GM10266 (cell line): ENCODE results near the gene KLLN.
"Not testable (repeated sequence)": the region's sequence is repeated elsewhere in the genome, so short reads cannot be mapped to it uniquely, and the experiment has no call there.

Experiments
- DNase-seq: peaks from one replicate; pipeline ENCODE4 v3.0.0; 2012; ENCODE audit errors: extremely low spot score
- CTCF ChIP-seq: IDR thresholded peaks from 2 replicates; pipeline ENCODE4 v1.5.1; 2012; ENCODE audit warnings: mild to moderate bottlenecking, low read depth; ENCODE audit not compliant: control insufficient read depth, insufficient read depth; ENCODE audit errors: missing control alignments

Gene KLLN

GRCh38 chr10:87882555-87883294 lies 19.4 kb upstream of the KLLN start:
- no peak for DNase-seq
- TF ChIP-seq CTCF = no peak

- not testable (repeated sequence) for DNase-seq
These were observed 18.2 kb upstream of the KLLN start for GRCh38 chr10:87881373-87882059.

GRCh38 chr10:87880336-87880735 lies 17.0 kb upstream of the KLLN start:
- TF ChIP-seq CTCF = no peak
- no peak for DNase-seq

GRCh38 chr10:87878664-87879459 lies 15.5 kb upstream of the KLLN start:
- TF ChIP-seq CTCF = no peak
- DNase-seq = no peak

- no peak for DNase-seq
These were observed 12.7 kb upstream of the KLLN start for GRCh38 chr10:87875929-87876571.

GRCh38 chr10:87873656-87874055 lies 10.3 kb upstream of the KLLN start:
- TF ChIP-seq CTCF = no peak
- no peak for DNase-seq

More at GRCh38 chr10:87875929-87876571, 12.7 kb upstream of the KLLN start:
- no peak for TF ChIP-seq CTCF

- no peak for TF ChIP-seq CTCF
These were observed 9.5 kb upstream of the KLLN start for GRCh38 chr10:87872828-87873227.

More at GRCh38 chr10:87872828-87873227, 9.5 kb upstream of the KLLN start:
- DNase-seq = no peak
